MM.1S (cell line): ENCODE results near the gene C19orf73.

Source experiments
- DNase-seq: peaks from one replicate; pipeline ENCODE4 v3.0.0-alpha.2; 2015
- H2AFZ ChIP-seq: fragments of 300-600 bp; sonication (generic); 2 replicates; pipeline ENCODE4 v1.6.0; 2016; ENCODE audit warnings: antibody characterized with exemption, low read length
- H3F3A ChIP-seq: fragments of 300-600 bp; sonication (generic); 2 replicates; pipeline ENCODE4 v1.6.1; 2016; ENCODE audit warnings: mild to moderate bottlenecking, antibody characterized with exemption, low read length, moderate library complexity, mixed read lengths; ENCODE audit not compliant: insufficient read depth
- H3K27ac ChIP-seq: fragments of 300-600 bp; sonication (generic); 2 replicates; pipeline ENCODE4 v1.5.1; 2016; ENCODE audit warnings: mild to moderate bottlenecking, low read length
- H3K27me3 ChIP-seq: fragments of 300-600 bp; sonication (generic); replicated peaks from 2 replicates; pipeline ENCODE4 v1.6.0; 2016; ENCODE audit warnings: low read length; ENCODE audit not compliant: insufficient read depth
- H3K36me3 ChIP-seq: fragments of 300-600 bp; sonication (generic); replicated peaks from 2 replicates; pipeline ENCODE4 v1.6.1; 2016; ENCODE audit warnings: mild to moderate bottlenecking, low read length, mixed read lengths; ENCODE audit not compliant: insufficient read depth
- H3K4me1 ChIP-seq: fragments of 300-600 bp; sonication (generic); 2 replicates; pipeline ENCODE4 v1.6.1; 2016; ENCODE audit warnings: low read length, mixed read lengths
- H3K4me2 ChIP-seq: fragments of 300-600 bp; sonication (generic); 2 replicates; pipeline ENCODE4 v1.6.0; 2016; ENCODE audit warnings: low read depth, low read length
- H3K4me3 ChIP-seq: fragments of 300-600 bp; sonication (generic); 2 replicates; pipeline ENCODE4 v1.5.1; 2016; ENCODE audit warnings: low read length, mixed read lengths
- H3K79me2 ChIP-seq: fragments of 300-600 bp; sonication (generic); 2 replicates; pipeline ENCODE4 v1.6.1; 2016; ENCODE audit warnings: mixed run types, low read length, mixed read lengths
- H3K9ac ChIP-seq: fragments of 300-600 bp; sonication (generic); 2 replicates; pipeline ENCODE4 v1.6.1; 2016; ENCODE audit warnings: low read length, mixed read lengths
- H3K9me2 ChIP-seq: fragments of 300-600 bp; sonication (generic); replicated peaks from 2 replicates; pipeline ENCODE4 v1.6.1; 2016; ENCODE audit warnings: mild to moderate bottlenecking, low read length, mixed read lengths; ENCODE audit not compliant: insufficient read depth
- H3K9me3 ChIP-seq: fragments of 300-600 bp; sonication (generic); replicated peaks from 2 replicates; pipeline ENCODE4 v1.6.1; 2016; ENCODE audit warnings: mild to moderate bottlenecking, low read length, mixed read lengths; ENCODE audit not compliant: insufficient read depth
- H4K20me1 ChIP-seq: fragments of 300-600 bp; sonication (generic); 2 replicates; pipeline ENCODE4 v1.6.1; 2016; ENCODE audit warnings: mild to moderate bottlenecking, low read length, moderate library complexity, mixed read lengths; ENCODE audit not compliant: insufficient read depth
- CTCF ChIP-seq: fragments of 300-600 bp; sonication (generic); IDR thresholded peaks from 2 replicates; pipeline ENCODE4 v1.5.1; 2016; ENCODE audit warnings: antibody characterized with exemption, low read length, mixed read lengths
- EZH2 ChIP-seq: fragments of 300-600 bp; sonication (generic); optimal IDR thresholded peaks from 2 replicates; pipeline ENCODE3; 2017; ENCODE audit warnings: low read depth, mild to moderate bottlenecking, antibody characterized with exemption, low read length, mixed read lengths
- EZH2phosphoT487 ChIP-seq: fragments of 300-600 bp; sonication (generic); IDR thresholded peaks from 2 replicates; pipeline ENCODE4 v1.6.1; 2018; ENCODE audit warnings: antibody characterized with exemption, low read length

C19orf73 gene

GRCh38 chr19:49145573-49146407 is 26.8 kb upstream of the C19orf73 start:
- DNase-seq: peak; percentile 63
- peaks cover 11% of the 10 kb centered on the region; the same call in 1 of the 2 replicates for H3K4me1 ChIP-seq

GRCh38 chr19:49142866-49143335 is 24.0 kb upstream of the C19orf73 start:
- H3K79me2 ChIP-seq: no peaks in the 10 kb centered on the region
- H3K4me3 ChIP-seq: peak overlapping the region; percentile 24; the same call in 1 of the 2 replicates
- H3K9me2 ChIP-seq: no peaks in the 10 kb centered on the region
- TF ChIP-seq CTCF (no peak), EZH2 (no peak), EZH2phosphoT487 (no peak)
- H3K9me3 ChIP-seq: no peaks in the 10 kb centered on the region
- peaks cover 40% of the 10 kb centered on the region for H3K27me3 ChIP-seq
- H3K27ac ChIP-seq: no peak overlapping the region
- H2AFZ ChIP-seq: peak overlapping the region; percentile 80
- no peak overlapping the region for H3K9ac ChIP-seq
- H3K4me1 ChIP-seq: peaks cover 6% of the 10 kb centered on the region; the same call in 1 of the 2 replicates
- DNase-seq: peak; percentile 65
- H3F3A ChIP-seq: no peaks in the 10 kb centered on the region
- H3K4me2 ChIP-seq: peak overlapping the region; percentile 53; the same call in 1 of the 2 replicates
- no peaks in the 10 kb centered on the region for H3K36me3 ChIP-seq
- H4K20me1 ChIP-seq: no peaks in the 10 kb centered on the region

More at GRCh38 chr19:49145573-49146407, 26.8 kb upstream of the C19orf73 start:
- peak overlapping the region; percentile 27; the same call in 1 of the 2 replicates for H3K4me2 ChIP-seq
- H3K4me3 ChIP-seq: no peak overlapping the region
- no peak overlapping the region for H3K27ac ChIP-seq
- H3K27me3 ChIP-seq: peaks cover 45% of the 10 kb centered on the region
- H2AFZ ChIP-seq: peak overlapping the region; percentile 44
- no peaks in the 10 kb centered on the region for H3K9me2 ChIP-seq
- no peaks in the 10 kb centered on the region for H3F3A ChIP-seq
- H3K79me2 ChIP-seq: no peaks in the 10 kb centered on the region
- TF ChIP-seq EZH2 (no peak), CTCF (peak; percentile 89), EZH2phosphoT487 (no peak)
- H4K20me1 ChIP-seq: no peaks in the 10 kb centered on the region
- H3K36me3 ChIP-seq: no peaks in the 10 kb centered on the region
- no peaks in the 10 kb centered on the region for H3K9me3 ChIP-seq
- H3K9ac ChIP-seq: no peak overlapping the region

GRCh38 chr19:49141352-49141751 is 22.4 kb upstream of the C19orf73 start:
- H3K27ac ChIP-seq: no peak overlapping the region
- H3K9me2 ChIP-seq: no peaks in the 10 kb centered on the region
- H2AFZ ChIP-seq: no peak overlapping the region
- no peak overlapping the region for H3K4me3 ChIP-seq
- no peak overlapping the region for H3K4me2 ChIP-seq
- no peaks in the 10 kb centered on the region for H3K79me2 ChIP-seq
- no peaks in the 10 kb centered on the region for H3K9me3 ChIP-seq
- H3K9ac ChIP-seq: no peak overlapping the region
- no peaks in the 10 kb centered on the region for H3F3A ChIP-seq
- no peak for TF ChIP-seq EZH2
- TF ChIP-seq CTCF: no peak
- TF ChIP-seq EZH2phosphoT487: no peak
- peaks cover 26% of the 10 kb centered on the region for H3K27me3 ChIP-seq
- no peak for DNase-seq
- H4K20me1 ChIP-seq: no peaks in the 10 kb centered on the region
- no peaks in the 10 kb centered on the region for H3K36me3 ChIP-seq
- peaks cover 6% of the 10 kb centered on the region; the same call in 1 of the 2 replicates for H3K4me1 ChIP-seq
